ENCODE data around the gene FBXO2. TPM values are rescaled to one million over a fixed set of nuclear protein-coding genes. Genes with fewer than 3 reads are reported as not detected.
A peak's percentile ranks its signal among the peaks of the same experiment; 100 is the strongest.

Gene FBXO2
- total RNA-seq, 1 donor from 2014 or later: 0.56 TPM

DNA sequence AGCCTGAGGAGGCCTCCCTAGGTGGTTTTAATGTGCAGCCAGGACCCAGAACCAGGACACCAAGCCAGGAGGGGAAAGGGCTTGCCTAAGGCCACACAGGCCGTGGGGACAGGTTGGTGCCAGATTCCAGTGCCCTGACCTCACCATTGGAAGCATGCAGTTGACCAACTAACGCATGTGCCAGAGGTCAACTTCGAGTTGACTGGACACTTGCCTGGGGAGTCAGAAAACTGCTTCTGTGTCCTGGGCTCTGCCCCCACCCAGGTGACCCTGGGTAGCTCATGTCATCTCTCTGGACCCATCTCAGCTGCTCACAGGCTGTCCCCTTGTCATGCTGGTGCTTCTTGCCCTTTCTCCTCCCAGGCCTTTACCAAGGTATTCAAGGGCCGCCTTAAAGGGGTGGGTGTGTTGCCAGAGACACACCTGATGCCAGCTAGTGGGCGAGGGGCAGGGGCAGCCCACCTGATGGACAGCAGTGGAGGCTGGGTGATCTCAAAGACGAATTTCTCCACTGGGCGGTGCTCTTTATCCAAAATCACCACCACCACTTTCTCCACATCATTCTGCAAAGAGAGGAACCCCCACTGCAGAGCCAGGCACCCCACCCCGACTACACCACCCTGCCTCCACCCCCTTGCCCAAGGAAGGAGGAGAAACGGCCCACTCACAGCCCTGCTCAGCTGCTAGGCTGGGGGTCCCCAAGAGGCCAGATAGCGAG is 22.3 kb upstream of the FBXO2 start:
- no peak overlapping the region for H3K9ac ChIP-seq
- H3K4me1 Mint-ChIP-seq: peaks cover 8% of the 10 kb centered on the region
- no peak overlapping the region for H3K4me3 Mint-ChIP-seq
- DNase-seq (ENCODE audit: low spot score): no peak
- TF ChIP-seq EZH2phosphoT487 (IDR thresholded peaks at IDR 0.05) (no peak), EZH2 (IDR thresholded peaks at IDR 0.05) (no peak)
- TF ChIP-seq, protein P1, sequence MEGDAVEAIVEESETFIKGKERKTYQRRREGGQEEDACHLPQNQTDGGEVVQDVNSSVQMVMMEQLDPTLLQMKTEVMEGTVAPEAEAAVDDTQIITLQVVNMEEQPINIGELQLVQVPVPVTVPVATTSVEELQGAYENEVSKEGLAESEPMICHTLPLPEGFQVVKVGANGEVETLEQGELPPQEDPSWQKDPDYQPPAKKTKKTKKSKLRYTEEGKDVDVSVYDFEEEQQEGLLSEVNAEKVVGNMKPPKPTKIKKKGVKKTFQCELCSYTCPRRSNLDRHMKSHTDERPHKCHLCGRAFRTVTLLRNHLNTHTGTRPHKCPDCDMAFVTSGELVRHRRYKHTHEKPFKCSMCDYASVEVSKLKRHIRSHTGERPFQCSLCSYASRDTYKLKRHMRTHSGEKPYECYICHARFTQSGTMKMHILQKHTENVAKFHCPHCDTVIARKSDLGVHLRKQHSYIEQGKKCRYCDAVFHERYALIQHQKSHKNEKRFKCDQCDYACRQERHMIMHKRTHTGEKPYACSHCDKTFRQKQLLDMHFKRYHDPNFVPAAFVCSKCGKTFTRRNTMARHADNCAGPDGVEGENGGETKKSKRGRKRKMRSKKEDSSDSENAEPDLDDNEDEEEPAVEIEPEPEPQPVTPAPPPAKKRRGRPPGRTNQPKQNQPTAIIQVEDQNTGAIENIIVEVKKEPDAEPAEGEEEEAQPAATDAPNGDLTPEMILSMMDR (IDR thresholded peaks at IDR 0.05): peak; percentile 16
- H3K27ac ChIP-seq: no peak overlapping the region
- H3F3A ChIP-seq (ENCODE audit: low read depth): peaks cover 21% of the 10 kb centered on the region
- no peak overlapping the region for H3K27ac Mint-ChIP-seq
- H3K36me3 ChIP-seq: no peaks in the 10 kb centered on the region
- H3K79me2 ChIP-seq (ENCODE audit: low read depth): peaks cover 31% of the 10 kb centered on the region
- H3K27me3 ChIP-seq: no peaks in the 10 kb centered on the region
- peaks cover under 1% of the 10 kb centered on the region for H3K4me1 ChIP-seq
- no peaks in the 10 kb centered on the region for H3K9me3 Mint-ChIP-seq
- no peak overlapping the region for H3K4me3 ChIP-seq
- peaks cover 10% of the 10 kb centered on the region for H3K36me3 Mint-ChIP-seq
- H3K27me3 Mint-ChIP-seq (ENCODE audit: insufficient read depth, low read depth): peaks cover 2% of the 10 kb centered on the region
- H4K20me1 ChIP-seq (ENCODE audit: low read depth): peaks cover 42% of the 10 kb centered on the region
- H3K4me2 ChIP-seq: no peak overlapping the region
- H3K9me3 ChIP-seq (ENCODE audit: low read depth): no peaks in the 10 kb centered on the region
- H2AFZ ChIP-seq (replicated peaks): no peak overlapping the region

DNA sequence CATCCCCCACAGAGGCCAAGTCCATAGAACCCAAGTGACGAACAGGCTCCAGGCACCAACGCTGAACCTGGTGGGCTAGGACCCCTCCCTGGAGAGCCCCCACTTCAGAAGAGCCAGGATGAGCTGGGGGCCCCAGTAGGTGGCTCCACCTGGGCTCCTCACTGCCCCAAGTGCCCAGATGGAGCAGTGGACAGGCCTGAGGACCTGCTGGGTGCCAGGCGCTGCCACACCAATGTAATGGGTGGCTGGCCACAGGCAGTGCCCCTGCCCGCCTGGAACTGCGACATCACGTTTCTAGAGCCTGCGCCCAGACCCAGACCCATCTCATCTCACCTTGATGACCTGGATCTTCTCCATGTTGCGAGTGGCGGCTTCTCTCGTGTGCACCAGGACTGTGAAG is 21.1 kb upstream of the FBXO2 start:
- Histone ChIP-seq H3K79me2 (ENCODE audit: low read depth) (peaks cover 27% of the 10 kb centered on the region), H3F3A (ENCODE audit: low read depth) (peaks cover 9% of the 10 kb centered on the region), H3K9ac (no peak overlapping the region), H3K36me3 (no peaks in the 10 kb centered on the region), H3K4me2 (no peak overlapping the region), H2AFZ (replicated peaks) (no peak overlapping the region), H3K27me3 (no peaks in the 10 kb centered on the region), H3K9me3 (ENCODE audit: low read depth) (no peaks in the 10 kb centered on the region), H3K4me3 (no peak overlapping the region), H3K4me1 (no peaks in the 10 kb centered on the region), H4K20me1 (ENCODE audit: low read depth) (peaks cover 38% of the 10 kb centered on the region), H3K27ac (no peak overlapping the region)
- Mint-ChIP-seq H3K9me3 (no peaks in the 10 kb centered on the region), H3K36me3 (peaks cover 12% of the 10 kb centered on the region), H3K4me1 (peaks cover 7% of the 10 kb centered on the region), H3K27ac (no peak overlapping the region), H3K27me3 (ENCODE audit: insufficient read depth, low read depth) (peaks cover 2% of the 10 kb centered on the region), H3K4me3 (no peak overlapping the region)
- TF ChIP-seq, protein P1 (IDR thresholded peaks at IDR 0.05): no peak
- TF ChIP-seq EZH2 (IDR thresholded peaks at IDR 0.05): no peak
- TF ChIP-seq EZH2phosphoT487 (IDR thresholded peaks at IDR 0.05): no peak
- no peak for DNase-seq (ENCODE audit: low spot score)

- Mint-ChIP-seq H3K27ac (no peak overlapping the region), H3K4me1 (peaks cover 4% of the 10 kb centered on the region), H3K4me3 (no peak overlapping the region), H3K27me3 (ENCODE audit: insufficient read depth, low read depth) (peaks cover 2% of the 10 kb centered on the region), H3K9me3 (no peaks in the 10 kb centered on the region), H3K36me3 (peaks cover 12% of the 10 kb centered on the region)
- H3K36me3 ChIP-seq: no peaks in the 10 kb centered on the region
- H3K4me2 ChIP-seq: no peak overlapping the region
- no peaks in the 10 kb centered on the region for H3K27me3 ChIP-seq
- H3F3A ChIP-seq (ENCODE audit: low read depth): peaks cover 3% of the 10 kb centered on the region
- peaks cover 29% of the 10 kb centered on the region for H4K20me1 ChIP-seq (ENCODE audit: low read depth)
- peaks cover 19% of the 10 kb centered on the region for H3K79me2 ChIP-seq (ENCODE audit: low read depth)
- TF ChIP-seq EZH2 (IDR thresholded peaks at IDR 0.05): no peak
- no peak for TF ChIP-seq EZH2phosphoT487 (IDR thresholded peaks at IDR 0.05)
- TF ChIP-seq, protein P1 (IDR thresholded peaks at IDR 0.05): no peak
- H3K4me1 ChIP-seq: no peaks in the 10 kb centered on the region
- H3K9me3 ChIP-seq (ENCODE audit: low read depth): no peaks in the 10 kb centered on the region
- H2AFZ ChIP-seq (replicated peaks): no peak overlapping the region
- no peak overlapping the region for H3K9ac ChIP-seq
- no peak overlapping the region for H3K27ac ChIP-seq
- DNase-seq (ENCODE audit: low spot score): no peak
- H3K4me3 ChIP-seq: no peak overlapping the region
Measured at GRCh38 chr1:11674488-11674887, 20.3 kb upstream of the FBXO2 start.

Data from neural progenitor cell (in vitro differentiated cells).